HEK293 (cell line): ENCODE data around the gene FABP7.

ENCODE experiments used
- CTCF ChIA-PET: fragments of 350-600 bp; formaldehyde crosslinking; extraction: SDS; loops from one replicate; lab custom pipeline; 2021; ENCODE audit warnings: antibody characterized with exemption; lab: Yijun Ruan, JAX
- POLR2A ChIA-PET: fragments of 300-600 bp; formaldehyde crosslinking; extraction: SDS; loops from one replicate; lab custom pipeline; 2020; ENCODE audit warnings: antibody characterized with exemption, inconsistent platforms; lab: Yijun Ruan, JAX
- H3K27ac ChIP-seq: fragments of 200-500 bp; sonication (Bioruptor generic); 2 replicates; pipeline ENCODE4 v1.5.1; 2014; ENCODE audit warnings: low read depth, low read length, control low read depth, inconsistent platforms; ENCODE audit errors: extremely low read depth
- H3K36me3 ChIP-seq, 2 experiments: fragments of 200-500 bp in 1 of 2; sonication (Bioruptor generic) in 1 of 2; 1 replicate in 1 of 2; 2 replicates in 1 of 2; pipeline ENCODE4 v1.5.1; 2014 to 2017; ENCODE audit warnings: inconsistent platforms in 2 of 2, low read length in 2 of 2; ENCODE audit not compliant: control insufficient read depth in 2 of 2, insufficient read depth in 1 of 2
- H3K4me1 ChIP-seq: fragments of 200-500 bp; sonication (Bioruptor generic); 2 replicates; pipeline ENCODE4 v1.5.1; 2014; ENCODE audit warnings: mild to moderate bottlenecking, low read length, inconsistent platforms; ENCODE audit not compliant: control insufficient read depth, insufficient read depth
- H3K4me3 ChIP-seq: 2 replicates; pipeline ENCODE4 v1.5.1; 2011; ENCODE audit warnings: low read depth, mild to moderate bottlenecking, control low read depth, low read length, moderate library complexity
- H3K9me3 ChIP-seq: fragments of 200-500 bp; sonication (Bioruptor generic); 2 replicates; pipeline ENCODE4 v1.5.1; 2014; ENCODE audit warnings: low read depth, low read length, inconsistent platforms; ENCODE audit not compliant: control insufficient read depth, insufficient read depth
- BCL6B ChIP-seq: fragments of 450-650 bp; formaldehyde crosslinking; IDR thresholded peaks from 2 replicates; pipeline ENCODE4 v1.5.1; 2017; ENCODE audit warnings: missing biosample characterization, missing genetic modification characterization
- GLIS1 ChIP-seq: fragments of 450-650 bp; formaldehyde crosslinking; IDR thresholded peaks from 2 replicates; pipeline ENCODE4 v1.5.1; 2016; ENCODE audit warnings: missing biosample characterization, missing genetic modification characterization
- KLF9 ChIP-seq: fragments of 450-650 bp; formaldehyde crosslinking; IDR thresholded peaks from 2 replicates; pipeline ENCODE4 v1.5.1; 2016; ENCODE audit warnings: missing biosample characterization, missing genetic modification characterization, low read depth
- PRDM1 ChIP-seq: fragments of 450-650 bp; formaldehyde crosslinking; IDR thresholded peaks from 2 replicates; pipeline ENCODE4; 2016; ENCODE audit warnings: missing biosample characterization, missing genetic modification characterization
- RBAK ChIP-seq: fragments of 450-650 bp; formaldehyde crosslinking; IDR thresholded peaks from 2 replicates; pipeline ENCODE4 v1.5.1; 2016; ENCODE audit warnings: missing biosample characterization, missing genetic modification characterization
- SCRT2 ChIP-seq: fragments of 450-650 bp; formaldehyde crosslinking; IDR thresholded peaks from 2 replicates; pipeline ENCODE4 v1.5.1; 2016; ENCODE audit warnings: missing biosample characterization, missing genetic modification characterization
- YY1 ChIP-seq: fragments of 450-650 bp; formaldehyde crosslinking; IDR thresholded peaks from 2 replicates; pipeline ENCODE4 v1.5.1; 2018; ENCODE audit warnings: missing biosample characterization, missing genetic modification characterization
- ZFP3 ChIP-seq: fragments of 450-650 bp; formaldehyde crosslinking; IDR thresholded peaks from 2 replicates; pipeline ENCODE4 v1.5.1; 2016; ENCODE audit warnings: low read depth, missing biosample characterization, missing genetic modification characterization
- ZNF132 ChIP-seq: fragments of 450-650 bp; formaldehyde crosslinking; IDR thresholded peaks from 2 replicates; pipeline ENCODE4 v1.5.1; 2017; ENCODE audit warnings: missing biosample characterization, missing genetic modification characterization, borderline replicate concordance
- ZNF138 ChIP-seq: fragments of 450-650 bp; formaldehyde crosslinking; IDR thresholded peaks from 2 replicates; pipeline ENCODE4 v1.5.1; 2016; ENCODE audit warnings: missing biosample characterization, missing genetic modification characterization, borderline replicate concordance
- ZNF175 ChIP-seq: fragments of 450-650 bp; formaldehyde crosslinking; IDR thresholded peaks from 2 replicates; pipeline ENCODE4 v1.5.1; 2016; ENCODE audit warnings: missing biosample characterization, missing genetic modification characterization
- ZNF19 ChIP-seq: fragments of 450-650 bp; formaldehyde crosslinking; IDR thresholded peaks from 2 replicates; pipeline ENCODE4; 2016; ENCODE audit warnings: missing biosample characterization, missing genetic modification characterization, low read depth
- ZNF473 ChIP-seq: fragments of 450-650 bp; formaldehyde crosslinking; IDR thresholded peaks from 2 replicates; pipeline ENCODE4 v1.5.1; 2017; ENCODE audit warnings: missing biosample characterization, missing genetic modification characterization
- ZNF623 ChIP-seq: fragments of 450-650 bp; formaldehyde crosslinking; IDR thresholded peaks from 2 replicates; pipeline ENCODE4 v1.5.1; 2016; ENCODE audit warnings: missing biosample characterization, missing genetic modification characterization
- ZNF626 ChIP-seq: fragments of 450-650 bp; sonication (Bioruptor Pico); formaldehyde crosslinking; IDR thresholded peaks from 2 replicates; pipeline ENCODE4 v1.5.1; 2018; ENCODE audit warnings: missing biosample characterization, missing genetic modification characterization, inconsistent platforms
- ZNF645 ChIP-seq: fragments of 450-650 bp; formaldehyde crosslinking; IDR thresholded peaks from 2 replicates; pipeline ENCODE4; 2016; ENCODE audit warnings: missing biosample characterization, missing genetic modification characterization
- ZNF704 ChIP-seq: fragments of 450-650 bp; formaldehyde crosslinking; IDR thresholded peaks from 2 replicates; pipeline ENCODE4 v1.5.1; 2016; ENCODE audit warnings: missing biosample characterization, missing genetic modification characterization
- ZNF747 ChIP-seq: fragments of 450-650 bp; formaldehyde crosslinking; IDR thresholded peaks from 2 replicates; pipeline ENCODE4 v1.5.1; 2016; ENCODE audit warnings: missing biosample characterization, missing genetic modification characterization
- TF ChIP-seq, protein P1 (sequence below): fragments of 450-650 bp; formaldehyde crosslinking; IDR thresholded peaks from 2 replicates; pipeline ENCODE4 v1.5.1; 2016; ENCODE audit warnings: missing biosample characterization, missing genetic modification characterization
- TF ChIP-seq, protein P2 (sequence below): fragments of 450-650 bp; formaldehyde crosslinking; conservative IDR thresholded peaks from 2 replicates; pipeline ENCODE4 v1.5.1; 2016; ENCODE audit warnings: low read depth, missing biosample characterization, missing genetic modification characterization

Gene FABP7

GRCh38 chr6:122792766-122793165 lies 13.2 kb downstream of the FABP7 start:
- POLR2A ChIA-PET, result no interaction called here
- CTCF ChIA-PET, result interaction anchor here (0.7 to 5.1 kb wide), 6 partner anchors 9 to 301 kb away, joined by 3 to 21 read pairs (median 6); no protein-coding TSS in a partner anchor
- Histone ChIP-seq H3K4me3 (no peak overlapping the region), H3K4me1 (peaks cover 12% of the 10 kb centered on the region), H3K27ac (no peak overlapping the region), H3K9me3 (no peaks in the 10 kb centered on the region), H3K36me3 (peaks cover 0 to 3% of the 10 kb centered on the region in 2 experiments; a peak in 1 of 3 replicates)
- TF ChIP-seq ZNF747 (tag by site-specific recombination) (no peak), GLIS1 (tag by site-specific recombination) (no peak), ZNF645 (tag by site-specific recombination) (no peak), ZNF19 (no peak), ZNF623 (tag by site-specific recombination) (no peak), ZFP3 (tag by site-specific recombination) (no peak), ZNF704 (no peak)

DNA sequence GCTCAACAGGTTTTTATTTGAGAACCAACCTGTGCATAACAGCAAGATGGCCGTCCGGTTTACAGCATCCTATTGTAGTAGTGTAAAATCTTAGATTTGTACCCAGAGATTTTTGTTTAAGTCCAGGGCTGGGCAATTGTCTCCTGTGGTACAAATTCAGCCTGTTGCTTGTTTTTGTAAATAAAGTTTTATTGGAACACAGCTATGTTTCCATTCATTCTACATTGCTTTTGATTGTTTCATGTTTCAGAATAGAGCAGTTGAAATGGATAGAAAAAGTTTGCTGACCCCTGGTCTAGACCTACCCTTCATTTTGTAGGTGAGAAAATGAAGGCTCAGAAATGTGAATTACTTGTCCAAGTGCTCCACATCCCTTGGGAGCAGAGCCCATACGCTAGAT lies 18.0 kb downstream of the FABP7 start:
- CTCF ChIA-PET, result interaction anchor here (0.7 to 5.1 kb wide), 5 partner anchors 8 to 267 kb away, joined by 3 to 21 read pairs (median 8); partner anchors contain the start of gene SMPDL3A
- peaks cover 0 to 4% of the 10 kb centered on the region in 2 experiments; a peak in 1 of 3 replicates for H3K36me3 ChIP-seq
- H3K4me3 ChIP-seq, result no peak overlapping the region
- H3K4me1 ChIP-seq, result peaks cover 3% of the 10 kb centered on the region; the same call in 1 of the 2 replicates
- no peaks in the 10 kb centered on the region for H3K9me3 ChIP-seq
- no peak overlapping the region for H3K27ac ChIP-seq
- no peak for TF ChIP-seq RBAK
- TF ChIP-seq SCRT2, result peak; percentile 58; the same call in 1 of the 2 replicates
- POLR2A ChIA-PET, result no interaction called here

DNA sequence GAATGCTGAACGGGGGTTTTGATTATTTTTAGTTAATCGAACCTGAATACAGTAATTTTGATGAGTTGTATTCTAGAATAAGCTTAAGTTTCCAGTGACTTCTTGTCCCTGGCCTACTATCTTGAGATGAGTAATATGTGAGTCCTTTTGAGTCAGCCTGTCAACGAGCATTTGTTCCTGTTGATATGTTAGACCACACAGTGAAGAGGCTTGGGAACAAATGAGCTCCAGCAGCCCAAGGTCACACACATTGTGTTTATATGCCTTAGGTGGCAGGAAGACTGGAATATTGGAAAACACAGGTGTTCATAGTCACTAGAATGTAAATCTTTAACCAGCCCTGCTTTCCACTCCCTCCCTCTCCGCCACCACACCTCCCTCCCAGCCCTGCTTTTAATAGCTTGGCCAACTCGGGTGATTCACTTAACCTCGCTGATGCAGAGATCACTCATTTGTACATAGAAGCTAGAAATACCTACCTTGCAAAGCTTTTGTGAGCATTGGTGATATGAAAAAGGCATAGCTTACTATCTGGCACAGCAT lies 18.7 kb downstream of the FABP7 start:
- H3K9me3 ChIP-seq, result no peaks in the 10 kb centered on the region
- CTCF ChIA-PET, result interaction anchor here (0.6 to 2.4 kb wide), 5 partner anchors 9 to 1398 kb away, joined by 3 to 11 read pairs (median 4); partner anchors contain the start of gene SMPDL3A
- H3K4me1 ChIP-seq, result peaks cover 3% of the 10 kb centered on the region; the same call in 1 of the 2 replicates
- no peak overlapping the region for H3K27ac ChIP-seq
- POLR2A ChIA-PET, result no interaction called here
- TF ChIP-seq, protein P1, sequence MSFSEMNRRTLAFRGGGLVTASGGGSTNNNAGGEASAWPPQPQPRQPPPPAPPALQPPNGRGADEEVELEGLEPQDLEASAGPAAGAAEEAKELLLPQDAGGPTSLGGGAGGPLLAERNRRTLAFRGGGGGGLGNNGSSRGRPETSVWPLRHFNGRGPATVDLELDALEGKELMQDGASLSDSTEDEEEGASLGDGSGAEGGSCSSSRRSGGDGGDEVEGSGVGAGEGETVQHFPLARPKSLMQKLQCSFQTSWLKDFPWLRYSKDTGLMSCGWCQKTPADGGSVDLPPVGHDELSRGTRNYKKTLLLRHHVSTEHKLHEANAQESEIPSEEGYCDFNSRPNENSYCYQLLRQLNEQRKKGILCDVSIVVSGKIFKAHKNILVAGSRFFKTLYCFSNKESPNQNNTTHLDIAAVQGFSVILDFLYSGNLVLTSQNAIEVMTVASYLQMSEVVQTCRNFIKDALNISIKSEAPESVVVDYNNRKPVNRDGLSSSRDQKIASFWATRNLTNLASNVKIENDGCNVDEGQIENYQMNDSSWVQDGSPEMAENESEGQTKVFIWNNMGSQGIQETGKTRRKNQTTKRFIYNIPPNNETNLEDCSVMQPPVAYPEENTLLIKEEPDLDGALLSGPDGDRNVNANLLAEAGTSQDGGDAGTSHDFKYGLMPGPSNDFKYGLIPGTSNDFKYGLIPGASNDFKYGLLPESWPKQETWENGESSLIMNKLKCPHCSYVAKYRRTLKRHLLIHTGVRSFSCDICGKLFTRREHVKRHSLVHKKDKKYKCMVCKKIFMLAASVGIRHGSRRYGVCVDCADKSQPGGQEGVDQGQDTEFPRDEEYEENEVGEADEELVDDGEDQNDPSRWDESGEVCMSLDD (tag by site-specific recombination), result no peak
- TF ChIP-seq ZNF138 (no peak), YY1 (tag by site-specific recombination) (no peak), RBAK (no peak), ZNF626 (tag by site-specific recombination) (no peak), ZNF473 (tag by site-specific recombination) (no peak), ZNF175 (tag by site-specific recombination) (no peak), BCL6B (no peak), PRDM1 (tag by site-specific recombination) (no peak), KLF9 (tag by site-specific recombination) (no peak), ZNF132 (tag by site-specific recombination) (no peak)
- TF ChIP-seq, protein P2, sequence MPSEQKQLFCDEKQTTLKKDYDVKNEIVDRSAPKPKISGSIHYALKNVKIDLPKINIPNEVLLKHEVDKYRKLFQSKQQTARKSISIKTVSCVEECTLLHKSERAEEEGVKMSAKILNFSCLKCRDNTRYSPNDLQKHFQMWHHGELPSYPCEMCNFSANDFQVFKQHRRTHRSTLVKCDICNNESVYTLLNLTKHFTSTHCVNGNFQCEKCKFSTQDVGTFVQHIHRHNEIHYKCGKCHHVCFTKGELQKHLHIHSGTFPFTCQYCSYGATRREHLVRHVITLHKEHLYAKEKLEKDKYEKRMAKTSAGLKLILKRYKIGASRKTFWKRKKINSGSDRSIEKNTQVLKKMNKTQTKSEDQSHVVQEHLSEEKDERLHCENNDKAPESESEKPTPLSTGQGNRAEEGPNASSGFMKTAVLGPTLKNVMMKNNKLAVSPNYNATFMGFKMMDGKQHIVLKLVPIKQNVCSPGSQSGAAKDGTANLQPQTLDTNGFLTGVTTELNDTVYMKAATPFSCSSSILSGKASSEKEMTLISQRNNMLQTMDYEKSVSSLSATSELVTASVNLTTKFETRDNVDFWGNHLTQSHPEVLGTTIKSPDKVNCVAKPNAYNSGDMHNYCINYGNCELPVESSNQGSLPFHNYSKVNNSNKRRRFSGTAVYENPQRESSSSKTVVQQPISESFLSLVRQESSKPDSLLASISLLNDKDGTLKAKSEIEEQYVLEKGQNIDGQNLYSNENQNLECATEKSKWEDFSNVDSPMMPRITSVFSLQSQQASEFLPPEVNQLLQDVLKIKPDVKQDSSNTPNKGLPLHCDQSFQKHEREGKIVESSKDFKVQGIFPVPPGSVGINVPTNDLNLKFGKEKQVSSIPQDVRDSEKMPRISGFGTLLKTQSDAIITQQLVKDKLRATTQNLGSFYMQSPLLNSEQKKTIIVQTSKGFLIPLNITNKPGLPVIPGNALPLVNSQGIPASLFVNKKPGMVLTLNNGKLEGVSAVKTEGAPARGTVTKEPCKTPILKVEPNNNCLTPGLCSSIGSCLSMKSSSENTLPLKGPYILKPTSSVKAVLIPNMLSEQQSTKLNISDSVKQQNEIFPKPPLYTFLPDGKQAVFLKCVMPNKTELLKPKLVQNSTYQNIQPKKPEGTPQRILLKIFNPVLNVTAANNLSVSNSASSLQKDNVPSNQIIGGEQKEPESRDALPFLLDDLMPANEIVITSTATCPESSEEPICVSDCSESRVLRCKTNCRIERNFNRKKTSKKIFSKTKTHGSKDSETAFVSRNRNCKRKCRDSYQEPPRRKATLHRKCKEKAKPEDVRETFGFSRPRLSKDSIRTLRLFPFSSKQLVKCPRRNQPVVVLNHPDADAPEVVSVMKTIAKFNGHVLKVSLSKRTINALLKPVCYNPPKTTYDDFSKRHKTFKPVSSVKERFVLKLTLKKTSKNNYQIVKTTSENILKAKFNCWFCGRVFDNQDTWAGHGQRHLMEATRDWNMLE (tag by site-specific recombination), result no peak
- no peak overlapping the region for H3K4me3 ChIP-seq
- peaks cover 0 to 4% of the 10 kb centered on the region in 2 experiments; a peak in 1 of 3 replicates for H3K36me3 ChIP-seq
